ENCODE results near the gene DRD4. TPM values are rescaled to one million over a fixed set of nuclear protein-coding genes. Genes with fewer than 3 reads are reported as not detected.
"Not testable (repeated sequence)": the region's sequence is repeated elsewhere in the genome, so short reads cannot be mapped to it uniquely, and the experiment has no call there.

The DRD4 gene
- total RNA-seq, 1 donor from 2014 or later = 2.6 TPM

- DNase-seq (ENCODE audit: low spot score) = no peak
Measured at GRCh38 chr11:678297-678696, 41.2 kb downstream of the DRD4 start.

GRCh38 chr11:679271-680207 lies 42.5 kb downstream of the DRD4 start:
- no peak for DNase-seq (ENCODE audit: low spot score)

GRCh38 chr11:680476-680875 lies 43.4 kb downstream of the DRD4 start:
- no peak for DNase-seq (ENCODE audit: low spot score)

GRCh38 chr11:680970-681369 lies 43.9 kb downstream of the DRD4 start:
- no peak for DNase-seq (ENCODE audit: low spot score)

- DNase-seq (ENCODE audit: low spot score) = peak; percentile 64
Measured at GRCh38 chr11:686451-687243, 49.6 kb downstream of the DRD4 start.

GRCh38 chr11:687751-688150 lies 50.7 kb downstream of the DRD4 start:
- no peak for DNase-seq (ENCODE audit: low spot score)

GRCh38 chr11:688681-689080 lies 51.6 kb downstream of the DRD4 start:
- DNase-seq (ENCODE audit: low spot score) = no peak

GRCh38 chr11:689625-690024 lies 52.6 kb downstream of the DRD4 start:
- no peak for DNase-seq (ENCODE audit: low spot score)

- DNase-seq (ENCODE audit: low spot score) = not testable (repeated sequence)
Measured at GRCh38 chr11:690244-690643, 53.2 kb downstream of the DRD4 start.

Other genes with a start within 250 kb of the DRD4 start
- 70.8 TPM for gene PKP3, start 243.1 kb upstream of the DRD4 start, total RNA-seq
- gene SIGIRR, start 222.3 kb upstream of the DRD4 start, total RNA-seq = 152 TPM
- gene ANO9, start 195.3 kb upstream of the DRD4 start, total RNA-seq = 49.3 TPM
- 36.6 TPM for gene PTDSS2, start 187.0 kb upstream of the DRD4 start, total RNA-seq
- gene RNH1, start 130.0 kb upstream of the DRD4 start, total RNA-seq = 156 TPM
- 51.1 TPM for gene HRAS, start 101.7 kb upstream of the DRD4 start, total RNA-seq
- gene LRRC56, start 99.7 kb upstream of the DRD4 start, total RNA-seq = 9.4 TPM
- gene LMNTD2, start 76.5 kb upstream of the DRD4 start, total RNA-seq = 7.5 TPM
- 179 TPM for gene RASSF7, start 76.3 kb upstream of the DRD4 start, total RNA-seq
- gene PHRF1, start 60.8 kb upstream of the DRD4 start, total RNA-seq = 38.1 TPM
- gene IRF7, start 21.3 kb upstream of the DRD4 start, total RNA-seq = 54.0 TPM
- gene CDHR5, start 12.3 kb upstream of the DRD4 start, total RNA-seq = 89.6 TPM
- not detected for gene SCT, start 10.1 kb upstream of the DRD4 start, total RNA-seq
- 45.0 TPM for gene DEAF1, start 58.0 kb downstream of the DRD4 start, total RNA-seq
- 52.0 TPM for gene TMEM80, start 58.5 kb downstream of the DRD4 start, total RNA-seq
- 228 TPM for gene EPS8L2, start 69.0 kb downstream of the DRD4 start, total RNA-seq
- gene TALDO1, start 110.2 kb downstream of the DRD4 start, total RNA-seq = 176 TPM
- gene GATD1, start 140.2 kb downstream of the DRD4 start, total RNA-seq = 85.9 TPM
- gene CEND1, start 152.8 kb downstream of the DRD4 start, total RNA-seq = 0.49 TPM
- gene SLC25A22, start 161.0 kb downstream of the DRD4 start, total RNA-seq = 16.3 TPM
- 27.7 TPM for gene PIDD1, start 168.0 kb downstream of the DRD4 start, total RNA-seq
- 1,317 TPM for gene RPLP2, start 172.7 kb downstream of the DRD4 start, total RNA-seq
- gene PNPLA2, start 181.6 kb downstream of the DRD4 start, total RNA-seq = 159 TPM
- 40.5 TPM for gene CRACR2B, start 190.7 kb downstream of the DRD4 start, total RNA-seq
- 442 TPM for gene CD151, start 195.7 kb downstream of the DRD4 start, total RNA-seq
- gene POLR2L, start 205.3 kb downstream of the DRD4 start, total RNA-seq = 108 TPM
- gene TSPAN4, start 205.6 kb downstream of the DRD4 start, total RNA-seq = 34.6 TPM